HTR-8/SVneo (cell line): Measurements from ENCODE around the gene RELB.

Experiments
- DNase-seq: peaks from one replicate; pipeline ENCODE4 v3.0.0; 2011; ENCODE audit warnings: low spot score, mixed read lengths; ENCODE audit not compliant: insufficient read length
- FAIRE-seq: peaks from 2 replicates; lab custom pipeline; 2011; peaks lifted over from hg19 to GRCh38; lab: Jason Lieb, UNC

RELB gene

DNA sequence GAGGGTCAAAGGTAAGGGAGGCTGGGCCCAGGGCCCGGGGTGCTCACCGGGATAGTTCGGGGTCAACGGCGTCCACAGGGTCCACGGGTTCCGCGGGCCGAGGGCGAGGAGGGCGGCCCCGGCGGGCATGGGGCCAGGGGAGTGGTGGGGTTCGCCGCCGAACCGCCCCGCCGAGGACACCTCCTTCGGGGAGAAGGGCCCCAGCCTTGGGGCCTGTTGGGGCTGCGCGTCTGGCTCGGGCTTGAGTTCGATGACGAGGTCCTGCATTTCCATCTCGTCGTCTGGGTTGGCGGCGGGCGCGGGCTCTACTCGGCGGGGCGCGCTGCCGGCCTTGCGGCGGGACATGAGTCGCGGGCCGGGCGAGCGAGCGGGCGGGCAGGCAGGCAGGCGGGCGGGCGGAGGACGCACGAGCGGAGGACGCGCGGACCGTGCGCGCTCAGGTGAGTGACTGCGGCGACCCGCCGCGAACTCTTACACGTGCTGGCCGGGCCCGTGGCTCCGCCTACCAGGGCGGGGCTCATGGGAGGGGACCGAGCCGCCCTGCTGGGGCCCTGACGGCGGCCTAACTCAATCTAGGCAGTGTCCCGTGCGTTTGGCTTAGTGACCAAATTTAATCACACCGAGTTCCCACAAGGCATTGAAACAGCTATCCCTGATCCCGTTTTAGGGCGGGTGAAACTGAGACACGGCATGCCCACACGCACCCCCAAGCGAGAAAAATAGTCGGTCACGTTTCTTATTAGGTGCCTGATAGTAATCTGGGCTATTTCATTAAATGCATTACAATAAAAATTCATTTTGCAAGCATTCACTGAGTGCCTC is 75.0 kb downstream of the RELB start, which contains the start of gene ZNF296:
Gene ZNF296, minus strand, starts transcription at position 450 of the 822 bp plus-strand sequence. Its CDS starts 105 bp downstream, at position 345.
- DNase-seq (peak; percentile 76), FAIRE-seq (no peak)

DNA sequence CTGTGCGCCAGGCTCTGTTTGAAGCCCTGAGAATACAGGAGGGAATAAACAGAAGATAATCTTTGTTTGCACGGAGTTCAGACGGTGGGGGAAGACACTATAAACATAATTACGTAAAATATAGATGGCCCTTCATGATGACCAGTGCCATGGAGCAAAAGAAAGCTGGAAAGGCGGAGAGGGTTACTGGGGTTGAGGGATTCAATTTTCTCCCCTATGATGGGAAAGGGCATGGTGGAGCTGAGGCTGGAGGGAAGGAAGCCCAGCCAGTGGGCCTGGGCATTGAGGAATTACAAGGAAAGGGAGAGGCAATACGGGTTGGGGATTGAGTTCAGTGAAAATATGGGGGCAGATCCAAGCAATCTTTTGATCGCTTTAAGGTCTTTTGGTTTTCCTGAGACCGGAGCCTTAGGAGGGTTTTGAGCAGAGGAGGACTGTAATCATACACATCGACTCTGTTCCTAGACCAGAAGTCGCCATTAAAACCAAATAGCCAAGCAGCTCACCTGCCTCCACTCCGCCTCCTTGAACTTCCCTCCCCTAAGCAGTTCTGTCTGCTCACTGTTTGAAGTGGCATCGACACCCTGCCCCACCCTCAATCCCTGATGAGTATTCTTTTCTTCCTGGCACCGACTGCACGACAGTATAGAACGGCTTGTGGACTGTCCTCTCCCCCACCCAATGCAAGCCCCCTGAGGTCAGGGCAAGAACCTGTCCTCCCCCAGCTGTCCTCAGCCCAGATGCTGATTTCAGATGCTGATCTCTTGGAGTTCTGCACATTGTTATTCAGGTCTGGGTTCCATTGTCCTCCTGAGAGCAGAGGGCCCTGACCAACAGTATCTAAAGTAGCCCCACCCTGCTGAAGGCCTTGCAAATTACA is 75.8 kb downstream of the RELB start:
- no peak for FAIRE-seq
- DNase-seq: no peak

DNA sequence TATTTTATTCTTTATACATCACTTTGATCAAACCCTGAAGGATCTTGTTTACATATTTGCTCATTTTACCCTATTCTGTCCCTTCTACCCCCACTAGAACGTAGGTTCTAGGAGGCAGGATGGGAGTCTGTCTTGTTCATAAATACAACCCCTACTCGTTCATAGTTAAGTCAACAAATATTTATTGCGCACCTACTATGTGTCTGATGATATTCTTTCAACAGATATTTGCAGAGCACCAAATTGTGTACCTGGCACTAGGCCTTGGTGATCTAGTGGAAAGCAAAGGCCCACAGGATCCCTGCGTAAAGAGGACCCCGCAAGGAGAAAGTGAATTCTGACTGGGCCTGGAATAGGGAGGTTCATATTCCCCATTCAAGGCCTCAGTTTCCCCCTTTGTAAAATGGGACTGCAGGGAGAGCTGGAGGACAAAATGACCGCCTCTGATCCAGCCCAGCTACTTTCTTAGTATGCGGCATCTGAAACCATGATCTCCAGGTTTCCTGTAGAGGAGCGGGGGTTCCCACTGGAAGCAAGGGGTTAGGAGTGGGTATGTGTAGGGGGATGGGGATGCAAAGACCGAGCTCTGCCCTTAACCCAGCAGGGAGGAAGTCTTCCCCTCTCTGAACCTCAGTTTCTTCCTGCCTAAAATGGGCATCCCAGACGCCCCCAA is 77.3 kb downstream of the RELB start:
- FAIRE-seq: no peak
- no peak for DNase-seq

DNA sequence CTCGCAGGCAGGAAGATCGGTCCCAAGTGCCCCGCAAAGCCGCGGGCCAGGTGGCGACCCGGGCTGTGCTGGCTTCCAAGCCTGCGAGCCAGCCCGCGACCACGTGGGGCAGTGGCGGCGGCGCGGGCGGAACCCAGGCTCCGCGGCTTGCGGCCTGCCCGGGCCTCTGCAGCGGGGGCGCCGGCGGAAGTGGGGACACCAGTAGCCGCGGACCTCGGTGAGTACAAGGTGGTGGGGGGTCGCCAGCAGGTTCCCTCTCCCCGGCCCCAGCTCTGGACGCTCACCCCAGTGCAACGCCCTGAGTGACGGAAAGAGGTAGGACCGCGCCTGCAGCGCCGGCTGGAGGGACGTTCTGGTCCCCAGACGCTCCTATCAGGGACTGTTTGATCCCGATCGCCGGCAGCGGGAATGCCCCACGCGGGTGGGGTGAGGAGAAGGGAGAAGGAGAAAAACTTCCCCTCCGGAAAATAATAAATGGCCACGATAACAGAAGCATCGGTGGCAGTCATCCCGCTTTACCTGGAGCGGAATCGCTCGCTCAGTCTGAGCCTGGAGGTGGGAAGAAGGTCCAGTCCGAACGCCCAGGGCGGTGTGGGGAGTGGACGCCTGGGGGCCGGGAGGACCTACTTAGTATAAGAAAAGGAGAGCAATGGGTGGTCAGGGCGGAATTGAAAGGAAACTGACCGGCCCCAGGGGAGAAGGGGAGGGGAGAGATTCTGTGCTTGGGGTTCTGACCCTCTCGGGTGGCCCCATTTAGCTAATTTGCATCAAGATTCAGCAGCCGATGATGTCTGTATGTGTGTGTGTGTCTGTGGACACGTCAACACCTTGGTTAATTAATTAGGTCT is 78.0 kb downstream of the RELB start, which contains the start of gene GEMIN7:
Gene GEMIN7, plus strand, starts transcription at position 198 of the 848 bp plus-strand sequence. CDS start 10,855 bp downstream, outside the sequence.
- FAIRE-seq (no peak), DNase-seq (peak; percentile 72)

DNA sequence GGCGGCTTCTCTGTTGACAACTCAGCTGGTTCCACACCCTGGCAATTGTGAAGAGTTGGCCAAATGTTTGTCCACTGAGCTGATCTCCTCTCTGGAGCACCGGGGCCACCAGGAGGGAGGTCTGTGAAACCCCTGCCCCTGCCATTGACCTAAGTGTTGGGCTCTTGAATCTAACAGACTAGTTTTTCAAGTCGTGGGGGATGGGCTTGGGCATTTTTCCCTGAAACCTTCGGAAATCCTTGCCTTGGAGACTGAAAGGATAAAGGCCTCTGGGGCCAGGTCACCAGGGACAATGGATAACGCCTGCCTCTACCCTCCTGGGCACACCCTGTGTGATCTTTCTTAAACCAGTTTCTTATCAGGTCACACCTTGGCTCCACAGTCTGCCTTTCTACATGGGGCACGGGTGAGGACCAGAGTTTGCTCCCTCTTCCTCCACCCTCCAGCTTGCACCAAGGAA is 78.7 kb downstream of the RELB start:
- FAIRE-seq: no peak
- no peak for DNase-seq

DNA sequence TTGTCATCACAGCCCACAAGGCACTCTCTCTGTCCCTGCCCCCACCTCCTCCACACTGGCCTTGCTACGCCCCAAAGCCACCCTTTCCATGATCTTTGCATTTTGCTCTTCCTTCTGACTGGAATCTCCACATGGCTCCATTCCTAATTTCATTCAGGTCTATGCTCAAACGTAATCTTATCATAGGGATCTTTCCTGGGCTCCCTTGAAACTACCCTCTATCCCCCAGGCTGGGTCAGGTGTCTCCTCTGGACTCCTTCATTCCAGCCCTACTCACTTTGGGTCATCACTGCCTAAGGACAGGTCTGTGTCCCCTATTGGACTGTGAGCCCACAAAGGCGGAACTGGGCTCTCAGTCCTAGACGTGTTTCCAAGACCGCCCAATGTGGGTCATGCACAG is 80.9 kb downstream of the RELB start:
- FAIRE-seq: no peak
- no peak for DNase-seq

DNA sequence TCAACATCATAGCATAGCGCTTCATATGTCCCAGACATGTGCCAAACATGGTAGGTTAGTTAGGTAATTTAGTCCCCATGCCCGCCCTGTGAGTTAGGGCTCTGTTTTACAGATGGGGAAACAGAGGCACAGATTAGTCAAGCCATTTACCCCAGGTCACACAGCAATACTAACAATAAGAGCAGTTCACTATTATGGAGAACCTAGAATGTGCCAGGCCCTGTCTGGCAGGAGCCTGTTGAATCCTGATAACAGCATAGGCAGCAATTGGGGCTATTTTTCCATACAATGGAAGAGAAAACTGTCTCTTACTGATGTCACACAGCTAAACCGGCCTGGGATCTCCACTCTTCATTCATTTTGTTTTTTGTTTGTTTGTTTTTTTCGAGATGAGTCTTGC is 85.2 kb downstream of the RELB start:
- DNase-seq (no peak), FAIRE-seq (no peak)

DNA sequence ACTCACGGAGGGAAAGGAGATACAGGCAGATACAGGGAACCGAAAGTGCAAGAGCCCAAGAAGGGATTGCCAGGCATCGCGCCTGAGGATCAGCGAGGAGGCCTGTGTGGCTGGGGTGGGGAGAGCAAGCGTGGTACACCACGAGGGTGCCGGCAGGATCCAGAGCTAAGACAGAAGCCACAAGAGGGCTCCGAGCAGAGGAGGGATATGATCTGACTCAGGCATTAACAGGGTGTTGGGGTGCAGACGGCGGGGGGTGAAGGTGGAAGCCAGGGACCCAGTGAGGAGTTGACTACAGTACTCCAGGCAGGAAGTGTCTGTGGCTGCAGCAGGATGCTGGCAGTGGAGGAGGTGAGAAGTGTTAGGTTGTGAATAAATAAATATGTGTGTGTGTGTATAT is 86.3 kb downstream of the RELB start:
- no peak for DNase-seq
- no peak for FAIRE-seq
